Endothelial cell of umbilical vein (primary cell): ENCODE data around the gene HAVCR1. TPM values are rescaled to one million over a fixed set of nuclear protein-coding genes. Genes with fewer than 3 reads are reported as not detected.
"Not testable (repeated sequence)": the region's sequence is repeated elsewhere in the genome, so short reads cannot be mapped to it uniquely, and the experiment has no call there.

Experiments used
- BruUV-seq: library from RNA; stranded (reverse); fragments of 400-500 nt; replicated peaks from 2 replicates; lab custom pipeline; 2021; lab: Mats Ljungman, UMichigan
- CTCF ChIA-PET: fragments of 300-600, 350-600 bp; sonication (Branson Sonifier 250); formaldehyde crosslinking; loops from one replicate; lab custom pipeline; 2021; ENCODE audit warnings: antibody characterized with exemption, inconsistent platforms; lab: Charles Lee
- POLR2A ChIA-PET: fragments of 300-600, 350-600 bp; sonication (Branson Sonifier 250); formaldehyde crosslinking; loops from one replicate; lab custom pipeline; 2021; ENCODE audit warnings: antibody characterized with exemption, inconsistent platforms; lab: Charles Lee
- DNase-seq: peaks from one replicate; pipeline ENCODE4 v3.0.0-alpha.2; 2011; ENCODE audit warnings: low read depth, low spot score
- FAIRE-seq: peaks from 2 replicates; lab custom pipeline; 2011; peaks lifted over from hg19 to GRCh38; lab: Jason Lieb, UNC
- H2AFZ ChIP-seq: 2 replicates; pipeline ENCODE4 v1.6.0; 2012; ENCODE audit warnings: low read depth, low read length, control low read depth, inconsistent platforms
- H3K27ac ChIP-seq: 2 replicates; pipeline ENCODE4 v1.5.1; 2011; ENCODE audit warnings: low read depth, mild to moderate bottlenecking, control low read depth, low read length, moderate library complexity; ENCODE audit not compliant: insufficient read depth
- H3K27me3 ChIP-seq, 2 experiments: 2 replicates each; pipeline versions ENCODE4 v1.6.0 to v1.6.1; 2011; ENCODE audit warnings: low read length in 2 of 2, mixed read lengths in 1 of 2; ENCODE audit not compliant: control insufficient read depth in 2 of 2, insufficient read depth in 2 of 2
- H3K36me3 ChIP-seq, 2 experiments: 2 replicates in 1 of 2; 3 replicates in 1 of 2; pipeline ENCODE4 v1.5.1; 2011; ENCODE audit warnings: low read length in 2 of 2, mild to moderate bottlenecking in 1 of 2, moderate library complexity in 1 of 2; ENCODE audit not compliant: control insufficient read depth in 2 of 2, insufficient read depth in 2 of 2; ENCODE audit errors: extremely low read depth in 1 of 2
- H3K4me1 ChIP-seq: 3 replicates; pipeline ENCODE4 v1.5.1; 2011; ENCODE audit warnings: mild to moderate bottlenecking, low read length; ENCODE audit not compliant: control insufficient read depth, insufficient read depth; ENCODE audit errors: extremely low read depth
- H3K4me2 ChIP-seq: 2 replicates; pipeline ENCODE4 v1.6.1; 2011; ENCODE audit warnings: low read length, control low read depth, mixed read lengths; ENCODE audit not compliant: insufficient read depth
- H3K4me3 ChIP-seq, 3 experiments: fragments of 200-600 bp in 1 of 3; sonication (generic), shearing (Covaris generic) in 1 of 3; replicated peaks in 1 of 3; 2 replicates each; pipeline ENCODE4 v1.5.1; 2011 to 2016; ENCODE audit warnings: control low read depth in 3 of 3, low read length in 3 of 3, mild to moderate bottlenecking in 2 of 3, inconsistent platforms in 1 of 3, low read depth in 1 of 3, moderate library complexity in 1 of 3; ENCODE audit not compliant: insufficient read depth in 1 of 3
- H3K79me2 ChIP-seq: 2 replicates; pipeline ENCODE4 v1.6.0; 2012; ENCODE audit warnings: low read length, inconsistent platforms; ENCODE audit not compliant: control insufficient read depth, insufficient read depth
- H3K9ac ChIP-seq: replicated peaks from 2 replicates; pipeline ENCODE3; 2011; ENCODE audit warnings: low read length, control low read depth; ENCODE audit not compliant: insufficient read depth; ENCODE audit errors: extremely low read depth
- H3K9me1 ChIP-seq: replicated peaks from 3 replicates; pipeline ENCODE4 v1.6.0; 2011; ENCODE audit warnings: mild to moderate bottlenecking, low read length; ENCODE audit not compliant: control insufficient read depth, insufficient read depth; ENCODE audit errors: extremely low read depth
- H3K9me3 ChIP-seq: replicated peaks from 2 replicates; pipeline ENCODE4 v1.5.1; 2012; ENCODE audit warnings: low read length, inconsistent platforms; ENCODE audit not compliant: control insufficient read depth, insufficient read depth
- H4K20me1 ChIP-seq: replicated peaks from 2 replicates; pipeline ENCODE3; 2011; ENCODE audit warnings: mild to moderate bottlenecking, low read length; ENCODE audit not compliant: control insufficient read depth, insufficient read depth; ENCODE audit errors: extremely low read depth
- CTCF ChIP-seq, 2 donors: IDR thresholded peaks; 1 replicate in 1 of 2; 2 replicates in 1 of 2; pipeline ENCODE4 v1.5.1; 2011; ENCODE audit warnings: low read length in 2 of 2, mild to moderate bottlenecking in 2 of 2, moderate library complexity in 2 of 2, control low read depth in 1 of 2, inconsistent platforms in 1 of 2, low read depth in 1 of 2; ENCODE audit not compliant: insufficient read depth in 1 of 2; ENCODE audit errors: extremely low read depth in 1 of 2
- EZH2 ChIP-seq: IDR thresholded peaks from 2 replicates; pipeline ENCODE4 v1.6.1; 2012; ENCODE audit warnings: borderline replicate concordance, low read depth, mild to moderate bottlenecking, moderate library complexity, low read length, inconsistent platforms; ENCODE audit not compliant: severe bottlenecking
- FOS ChIP-seq: IDR thresholded peaks from 2 replicates; pipeline ENCODE4 v1.6.1; 2011; ENCODE audit warnings: mild to moderate bottlenecking, low read length, moderate library complexity, borderline replicate concordance; ENCODE audit not compliant: insufficient read depth
- GATA2 ChIP-seq: IDR thresholded peaks from 2 replicates; pipeline ENCODE4 v1.7.0; 2011; ENCODE audit warnings: low read depth, mild to moderate bottlenecking, moderate library complexity, mixed read lengths, low read length; ENCODE audit not compliant: insufficient read length, insufficient read depth
- JUN ChIP-seq: IDR thresholded peaks from 2 replicates; pipeline ENCODE4 v1.6.1; 2011; ENCODE audit warnings: borderline replicate concordance, low read depth; ENCODE audit not compliant: insufficient read length, insufficient read depth
- MAX ChIP-seq: IDR thresholded peaks from 2 replicates; pipeline ENCODE4 v1.6.1; 2011; ENCODE audit not compliant: insufficient read depth, insufficient read length
- MYC ChIP-seq: IDR thresholded peaks from one replicate; pipeline ENCODE4 v1.6.1; 2011; ENCODE audit warnings: mild to moderate bottlenecking, low read depth, low read length
- POLR2A ChIP-seq: IDR thresholded peaks from 2 replicates; pipeline ENCODE4 v1.6.1; 2012; ENCODE audit warnings: low read depth, mild to moderate bottlenecking, control low read depth, low read length
- POLR2AphosphoS5 ChIP-seq: IDR thresholded peaks from 2 replicates; pipeline ENCODE4 v1.6.1; 2012; ENCODE audit warnings: low read depth, mild to moderate bottlenecking, control low read depth, low read length, moderate library complexity; ENCODE audit not compliant: insufficient read depth
- dilution Hi-C: fragments of 300-500 bp; cut with MboI; formaldehyde crosslinking; loops from one replicate; pipeline ENCODE4 v1.15.0; 2019; ENCODE audit warnings: low sequenced_read_pairs; ENCODE audit not compliant: extremely low pct_ligation_motif_present
- intact Hi-C: fragments of 100-400 bp; cut with micrococcal nuclease; formaldehyde crosslinking; loops from one replicate; pipeline ENCODE4 v1.10.0; 2022
- polyA plus RNA-seq, 4 experiments: library from polyadenylated mRNA; depleted of rRNA in 3 of 4; stranded (reverse) in 3 of 4; unstranded in 1 of 4; fragments of >200 nt; gene quantifications; 2 replicates each; pipeline versions ENCODE4 v1.2.1 to v1.2.3, GENCODE V29; 2011 to 2012; ENCODE audit warnings: missing spikeins in 1 of 4
- total RNA-seq: library from RNA; stranded (reverse); gene quantifications from 2 replicates; pipeline ENCODE4 v1.2.3, GENCODE V29; 2021

HAVCR1 gene
- total and polyA plus RNA-seq, 2 donors (not counting 3 experiments of a cell fraction or from before 2014, with no cell fraction given) = not detected

DNA sequence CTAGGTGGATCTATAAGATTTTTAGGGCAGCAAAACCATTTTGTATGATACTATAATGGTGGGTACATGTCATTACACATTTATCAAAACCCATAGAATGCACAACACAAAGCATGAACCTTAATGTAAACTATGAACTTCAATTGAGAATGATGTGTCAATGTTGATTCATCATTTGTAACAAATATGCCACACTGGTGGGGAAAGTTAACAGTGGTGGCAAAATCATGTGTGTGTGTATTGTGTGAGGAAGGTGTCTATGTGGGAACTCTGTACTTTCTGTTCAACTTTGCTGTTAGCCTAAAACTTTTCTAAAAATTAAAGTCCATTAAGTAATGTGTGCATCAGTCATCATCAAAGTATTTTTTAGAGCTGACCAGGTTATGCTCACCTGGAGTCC lies 38.9 kb downstream of the HAVCR1 start:
- no peak for FAIRE-seq
- no peaks in the 10 kb centered on the region for H4K20me1 ChIP-seq
- POLR2A ChIA-PET = no interaction called here
- H3K79me2 ChIP-seq = no peaks in the 10 kb centered on the region
- no peak for DNase-seq
- no peaks in the 10 kb centered on the region for H3K4me1 ChIP-seq
- no peaks in the 10 kb centered on the region for H3K9me1 ChIP-seq
- no peak overlapping the region for H3K4me3 ChIP-seq
- H2AFZ ChIP-seq = no peak overlapping the region
- CTCF ChIA-PET = no interaction called here
- no peaks in the 10 kb centered on the region for H3K9me3 ChIP-seq
- intact Hi-C loops = no loop called here
- no peak overlapping the region for H3K4me2 ChIP-seq
- H3K36me3 ChIP-seq = no peaks in the 10 kb centered on the region
- no peak for TF ChIP-seq EZH2
- TF ChIP-seq CTCF (IDR thresholded peaks at IDR 0.05; ENCODE audit: extremely low read depth in 1 of 2, insufficient read depth in 1 of 2, low read depth in 1 of 2, low read length in 2 of 2) = no peak
- no peak for TF ChIP-seq POLR2A
- no peak for TF ChIP-seq MYC
- no peak for TF ChIP-seq POLR2AphosphoS5
- no peak for TF ChIP-seq JUN
- no peak for TF ChIP-seq FOS
- TF ChIP-seq GATA2 = no peak
- no peak for TF ChIP-seq MAX
- BruUV-seq = no TSS peak
- dilution Hi-C loops = no loop called here
- H3K27ac ChIP-seq = no peak overlapping the region
- H3K27me3 ChIP-seq = no peaks in the 10 kb centered on the region
- H3K9ac ChIP-seq = no peak overlapping the region

DNA sequence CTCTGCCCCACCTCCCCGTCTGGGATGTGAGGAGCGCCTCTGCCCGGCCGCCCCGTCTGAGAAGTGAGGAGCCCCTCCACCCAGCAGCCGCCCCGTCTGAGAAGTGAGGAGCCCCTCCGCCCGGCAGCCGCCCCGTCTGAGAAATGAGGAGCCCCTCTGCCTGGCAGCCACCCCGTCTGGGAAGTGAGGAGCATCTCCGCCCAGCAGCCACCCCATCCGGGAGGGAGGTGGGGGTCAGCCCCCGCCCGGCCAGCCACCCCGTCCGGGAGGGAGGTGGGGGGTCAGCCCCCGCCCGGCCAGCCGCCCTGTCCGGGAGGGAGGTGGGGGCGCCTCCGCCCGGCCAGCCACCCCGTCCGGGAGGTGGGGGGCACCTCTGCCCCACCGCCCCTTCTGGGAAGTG lies 44.8 kb downstream of the HAVCR1 start:
- H3K79me2 ChIP-seq, H3K9me3 ChIP-seq, H3K36me3 ChIP-seq, intact Hi-C loops, H3K27me3 ChIP-seq, H3K27ac ChIP-seq, H3K4me2 ChIP-seq, DNase-seq, BruUV-seq, dilution Hi-C loops, H2AFZ ChIP-seq, H3K9me1 ChIP-seq, CTCF ChIA-PET, POLR2A ChIA-PET, H4K20me1 ChIP-seq, H3K4me1 ChIP-seq, FAIRE-seq, H3K4me3 ChIP-seq, H3K9ac ChIP-seq: not testable (repeated sequence)
